ENCODE data around the gene GRIA3.
"Not testable (repeated sequence)": the region's sequence is repeated elsewhere in the genome, so short reads cannot be mapped to it uniquely, and the experiment has no call there.

The GRIA3 gene

DNA sequence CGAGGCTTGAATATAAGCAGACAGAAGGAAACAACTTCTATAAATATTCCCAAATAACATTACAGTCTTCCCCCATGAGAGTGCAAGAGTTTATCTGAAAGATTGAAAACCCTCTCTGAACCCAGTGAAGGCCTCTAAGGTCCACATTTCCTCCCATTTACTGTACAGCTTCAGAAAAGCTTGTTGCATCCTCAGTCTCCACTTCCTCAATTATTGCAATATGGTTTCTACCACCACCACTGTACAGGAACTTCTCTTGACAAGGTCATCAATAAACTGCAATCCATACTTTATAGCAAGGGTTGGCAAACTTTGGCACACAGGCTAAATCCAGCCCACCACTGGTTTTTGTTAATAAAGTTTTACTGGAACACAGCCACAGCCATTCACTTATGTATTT is 309.8 kb downstream of the GRIA3 start:
- no peak for DNase-seq (ENCODE audit: low read depth)
- H3K4me3 ChIP-seq (ENCODE audit: low read depth, low read length), result no peak overlapping the region

DNA sequence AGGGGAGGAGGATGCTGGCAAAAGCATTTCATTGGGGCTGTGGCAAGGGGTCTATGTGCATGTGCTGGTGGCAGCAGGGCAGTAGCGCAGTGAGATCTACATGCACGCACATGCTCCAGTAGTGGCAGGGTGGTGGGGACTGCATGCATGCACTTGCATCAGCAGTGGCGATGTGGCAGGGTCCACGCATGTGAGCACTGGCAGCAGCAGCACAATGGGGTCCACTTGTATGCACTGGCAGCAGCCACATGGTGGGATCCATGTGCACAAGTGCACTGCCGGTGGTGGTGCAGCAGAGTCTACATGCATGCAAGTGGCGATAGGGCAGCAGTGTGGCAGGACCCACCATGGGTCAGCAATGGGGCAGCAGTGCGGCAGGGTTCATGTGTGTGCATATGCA is 315.7 kb downstream of the GRIA3 start:
- DNase-seq (ENCODE audit: low read depth), result no peak
- no peak overlapping the region for H3K4me3 ChIP-seq (ENCODE audit: low read depth, low read length)

DNA sequence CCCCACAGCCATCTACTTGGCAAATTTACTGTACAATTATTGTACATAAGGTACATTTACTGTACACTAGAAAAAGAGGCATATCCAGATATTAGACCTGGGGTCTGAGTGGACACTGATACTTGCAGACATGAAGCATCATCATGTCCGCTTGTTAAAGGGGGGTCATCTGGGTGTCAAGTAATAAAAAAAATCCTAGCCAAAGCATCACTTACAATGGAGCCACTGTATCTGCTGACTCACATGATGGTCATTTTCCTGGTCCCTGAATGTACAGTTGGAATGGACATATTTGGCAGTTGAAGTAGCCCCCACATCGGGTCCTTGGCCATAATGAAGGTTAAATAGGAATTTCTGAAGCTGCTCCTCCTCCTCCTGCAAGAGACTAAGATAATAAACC is 320.0 kb downstream of the GRIA3 start:
- DNase-seq (ENCODE audit: low read depth), result no peak
- H3K4me3 ChIP-seq (ENCODE audit: low read depth, low read length), result no peak overlapping the region

DNA sequence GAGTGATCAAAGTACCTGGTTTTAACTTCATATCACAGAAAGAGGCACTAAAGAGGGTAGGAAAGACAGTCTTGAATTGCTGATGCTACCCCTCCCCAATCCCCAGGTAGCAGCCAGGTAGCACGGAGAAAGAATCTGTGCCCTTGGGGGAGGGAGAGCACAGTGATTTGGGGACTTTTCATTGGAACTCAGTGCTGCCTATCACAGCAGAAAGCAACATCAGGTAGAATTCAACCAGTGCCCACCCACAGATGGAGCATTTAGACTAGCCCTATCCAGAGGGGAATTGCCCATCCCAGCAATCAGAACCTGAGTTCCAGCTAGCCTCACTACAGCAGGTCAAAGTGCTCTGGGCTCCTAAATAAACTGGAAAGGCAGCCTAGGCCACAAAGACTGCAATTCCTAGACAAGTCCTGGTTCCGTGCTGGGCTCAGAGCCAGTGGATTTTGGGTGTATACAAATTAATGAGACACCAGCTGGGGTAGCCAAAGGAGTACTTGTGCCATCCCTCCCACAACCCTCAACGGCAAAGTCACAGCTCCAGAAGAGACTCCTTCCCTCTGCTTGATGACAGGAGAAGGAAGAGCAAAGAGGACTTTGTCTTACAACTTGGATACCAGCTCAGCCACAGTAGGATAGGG is 320.7 kb downstream of the GRIA3 start:
- H3K4me3 ChIP-seq (ENCODE audit: low read depth, low read length), result no peak overlapping the region
- no peak for DNase-seq (ENCODE audit: low read depth)

GRCh38 chrX:123513585-123514278 is 329.7 kb downstream of the GRIA3 start:
- no peak for DNase-seq (ENCODE audit: low read depth)
- no peak overlapping the region for H3K4me3 ChIP-seq (ENCODE audit: low read depth, low read length)

DNA sequence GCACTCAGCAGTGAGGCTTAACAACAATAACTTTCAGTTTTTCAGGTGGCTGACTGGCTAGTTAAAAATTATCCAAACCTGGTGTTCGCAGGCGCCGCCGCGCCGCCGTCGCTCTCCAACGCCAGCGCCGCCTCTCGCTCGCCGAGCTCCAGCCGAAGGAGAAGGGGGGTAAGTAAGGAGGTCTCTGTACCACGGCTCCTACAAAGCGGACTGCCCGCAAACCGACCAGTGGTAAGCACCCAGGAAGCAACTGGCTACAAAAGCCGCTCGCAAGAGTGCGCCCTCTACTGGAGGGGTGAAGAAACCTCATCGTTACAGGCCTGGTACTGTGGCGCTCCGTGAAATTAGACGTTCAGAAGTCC is 330.2 kb downstream of the GRIA3 start:
- H3K4me3 ChIP-seq (ENCODE audit: low read depth, low read length); DNase-seq (ENCODE audit: low read depth): not testable (repeated sequence)

DNA sequence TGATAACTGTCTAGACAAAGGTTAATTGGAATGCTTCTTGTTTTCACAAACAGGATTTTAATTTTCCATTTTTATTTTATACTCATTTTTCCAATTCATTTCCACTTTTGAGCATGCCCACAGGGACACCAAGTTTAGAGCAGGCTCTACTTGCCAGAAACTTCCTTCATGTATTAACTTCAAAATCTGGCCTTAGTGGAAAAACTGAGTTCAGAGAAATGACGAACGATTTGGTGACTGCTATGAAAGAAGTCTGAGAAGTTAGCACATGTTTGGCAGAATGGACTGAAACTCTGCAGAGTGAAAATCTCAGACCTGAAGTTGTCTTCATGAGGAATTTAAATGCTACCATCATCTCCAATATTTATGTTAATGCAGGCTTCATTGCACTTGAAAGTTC is 334.7 kb downstream of the GRIA3 start:
- DNase-seq (ENCODE audit: low read depth), result no peak
- H3K4me3 ChIP-seq (ENCODE audit: low read depth, low read length), result no peak overlapping the region

DNA sequence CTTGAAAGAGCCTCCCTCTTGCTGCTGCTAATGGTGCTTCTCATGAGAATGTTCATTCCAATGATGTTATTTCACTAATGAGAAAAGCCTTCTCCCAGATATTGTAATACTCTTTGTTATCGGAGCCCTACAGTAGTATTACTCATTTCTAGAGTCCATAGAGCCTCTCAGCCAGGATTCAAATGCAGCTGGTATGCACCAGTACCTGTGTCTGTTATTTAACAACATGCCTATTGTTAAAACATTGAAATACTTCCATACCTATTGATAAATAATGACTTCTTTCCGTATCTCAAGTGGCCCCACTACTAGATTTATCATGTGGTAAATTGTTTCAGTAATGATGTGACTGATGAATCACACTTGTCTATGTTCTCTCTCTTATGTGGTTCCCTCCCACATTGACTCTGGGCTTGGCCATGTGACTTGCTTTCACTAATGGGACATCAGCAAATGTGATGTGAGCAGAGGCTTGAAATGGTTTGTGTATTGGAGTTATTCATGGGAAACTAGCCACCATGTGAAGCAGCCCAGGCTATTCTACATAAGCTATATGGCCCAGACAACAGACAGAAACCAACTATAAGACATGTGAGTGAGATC is 341.1 kb downstream of the GRIA3 start:
- no peak overlapping the region for H3K4me3 ChIP-seq (ENCODE audit: low read depth, low read length)
- DNase-seq (ENCODE audit: low read depth), result no peak

DNA sequence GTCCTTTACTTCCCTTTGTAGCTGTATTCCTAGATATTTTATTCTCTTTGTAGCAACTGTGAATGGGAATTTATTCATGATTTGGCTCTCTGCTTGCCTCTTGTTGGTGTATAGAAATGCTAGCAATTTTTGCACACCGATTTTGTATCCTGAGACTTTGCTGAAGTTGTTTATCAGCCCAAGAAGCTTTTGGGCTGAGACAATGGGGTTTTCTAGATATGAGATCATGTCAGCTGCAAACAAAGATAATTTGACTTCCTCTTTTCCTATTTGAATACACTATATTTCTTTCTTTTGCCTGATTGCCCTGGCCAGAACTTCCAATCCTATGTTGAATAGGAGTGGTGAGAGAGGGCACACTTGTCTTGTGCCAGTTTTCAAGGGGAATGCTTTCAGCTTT is 346.6 kb downstream of the GRIA3 start:
- not testable (repeated sequence) for H3K4me3 ChIP-seq (ENCODE audit: low read depth, low read length); DNase-seq (ENCODE audit: low read depth)

All from skeletal muscle cell (primary cell).